ENCODE measurements around the gene DPH5. TPM values are rescaled to one million over a fixed set of nuclear protein-coding genes. Genes with fewer than 3 reads are reported as not detected.
A peak's percentile ranks its signal among the peaks of the same experiment; 100 is the strongest.

The DPH5 gene
- polyA plus RNA-seq, 1 donor = 39.0 TPM

- H3K36me3 ChIP-seq (ENCODE audit: control insufficient read depth, insufficient read depth, low read length) = peaks cover 3% of the 10 kb centered on the region
- no peaks in the 10 kb centered on the region for H3K9me3 ChIP-seq (ENCODE audit: control insufficient read depth, low read depth, low read length)
- H3K27ac ChIP-seq (ENCODE audit: low read length) = no peak overlapping the region
- no peak for DNase-seq
- H3K4me3 ChIP-seq (ENCODE audit: low read length) = no peak overlapping the region
- no peaks in the 10 kb centered on the region for H3K4me1 ChIP-seq (ENCODE audit: control insufficient read depth, insufficient read depth, low read length)
- H3K27me3 ChIP-seq (ENCODE audit: control insufficient read depth, insufficient read depth, low read length) = no peaks in the 10 kb centered on the region
- 100% methylated on average over 2 of the region's 3 CpGs for WGBS (ENCODE audit: insufficient coverage, low lambda C conversion rate)
Observed at GRCh38 chr1:101008229-101008834, 17.3 kb downstream of the DPH5 start.

- Histone ChIP-seq H3K36me3 (ENCODE audit: control insufficient read depth, insufficient read depth, low read length) (no peaks in the 10 kb centered on the region), H3K4me3 (ENCODE audit: low read length) (no peak overlapping the region), H3K27me3 (ENCODE audit: control insufficient read depth, insufficient read depth, low read length) (no peaks in the 10 kb centered on the region), H3K4me1 (ENCODE audit: control insufficient read depth, insufficient read depth, low read length) (no peaks in the 10 kb centered on the region), H3K9me3 (ENCODE audit: control insufficient read depth, low read depth, low read length) (no peaks in the 10 kb centered on the region), H3K27ac (ENCODE audit: low read length) (no peak overlapping the region)
- DNase-seq = peak in 1 of 2 donors; percentile 43
- WGBS (ENCODE audit: insufficient coverage, low lambda C conversion rate) = 70% methylated on average over 2 of the region's 2 CpGs
Observed at GRCh38 chr1:101006553-101006952, 19.0 kb downstream of the DPH5 start.

- Histone ChIP-seq H3K9me3 (ENCODE audit: control insufficient read depth, low read depth, low read length) (no peaks in the 10 kb centered on the region), H3K36me3 (ENCODE audit: control insufficient read depth, insufficient read depth, low read length) (peaks cover 2% of the 10 kb centered on the region), H3K27ac (ENCODE audit: low read length) (no peak overlapping the region), H3K4me3 (ENCODE audit: low read length) (no peak overlapping the region), H3K27me3 (ENCODE audit: control insufficient read depth, insufficient read depth, low read length) (no peaks in the 10 kb centered on the region), H3K4me1 (ENCODE audit: control insufficient read depth, insufficient read depth, low read length) (no peaks in the 10 kb centered on the region)
- no CpG with 5 or more reads among the region's 4 CpGs for WGBS (ENCODE audit: insufficient coverage, low lambda C conversion rate)
- no peak for DNase-seq
Observed at GRCh38 chr1:101005871-101006270, 19.7 kb downstream of the DPH5 start.

GRCh38 chr1:101005183-101005582, 20.4 kb downstream of the DPH5 start:
- no CpG with 5 or more reads among the region's 1 CpG for WGBS (ENCODE audit: insufficient coverage, low lambda C conversion rate)
- H3K27me3 ChIP-seq (ENCODE audit: control insufficient read depth, insufficient read depth, low read length) = no peaks in the 10 kb centered on the region
- H3K4me1 ChIP-seq (ENCODE audit: control insufficient read depth, insufficient read depth, low read length) = no peaks in the 10 kb centered on the region
- DNase-seq = no peak
- H3K4me3 ChIP-seq (ENCODE audit: low read length) = no peak overlapping the region
- H3K9me3 ChIP-seq (ENCODE audit: control insufficient read depth, low read depth, low read length) = no peaks in the 10 kb centered on the region
- no peak overlapping the region for H3K27ac ChIP-seq (ENCODE audit: low read length)
- peaks cover 3% of the 10 kb centered on the region for H3K36me3 ChIP-seq (ENCODE audit: control insufficient read depth, insufficient read depth, low read length)

GRCh38 chr1:101004670-101005069, 20.9 kb downstream of the DPH5 start:
- Histone ChIP-seq H3K4me1 (ENCODE audit: control insufficient read depth, insufficient read depth, low read length) (no peaks in the 10 kb centered on the region), H3K9me3 (ENCODE audit: control insufficient read depth, low read depth, low read length) (no peaks in the 10 kb centered on the region), H3K36me3 (ENCODE audit: control insufficient read depth, insufficient read depth, low read length) (peaks cover 3% of the 10 kb centered on the region), H3K27me3 (ENCODE audit: control insufficient read depth, insufficient read depth, low read length) (no peaks in the 10 kb centered on the region), H3K4me3 (ENCODE audit: low read length) (no peak overlapping the region), H3K27ac (ENCODE audit: low read length) (no peak overlapping the region)
- whole genome bisulfite sequencing (ENCODE audit: insufficient coverage, low lambda C conversion rate) = 90% methylated on average over 2 of the region's 3 CpGs
- DNase-seq = no peak

- no CpG with 5 or more reads among the region's 1 CpG for WGBS (ENCODE audit: insufficient coverage, low lambda C conversion rate)
- H3K9me3 ChIP-seq (ENCODE audit: control insufficient read depth, low read depth, low read length) = no peaks in the 10 kb centered on the region
- no peak overlapping the region for H3K4me3 ChIP-seq (ENCODE audit: low read length)
- no peaks in the 10 kb centered on the region for H3K27me3 ChIP-seq (ENCODE audit: control insufficient read depth, insufficient read depth, low read length)
- no peak overlapping the region for H3K27ac ChIP-seq (ENCODE audit: low read length)
- no peaks in the 10 kb centered on the region for H3K4me1 ChIP-seq (ENCODE audit: control insufficient read depth, insufficient read depth, low read length)
- peak; percentile 14 to 68 for DNase-seq
- H3K36me3 ChIP-seq (ENCODE audit: control insufficient read depth, insufficient read depth, low read length) = peaks cover 3% of the 10 kb centered on the region
Observed at GRCh38 chr1:101004061-101004460, 21.5 kb downstream of the DPH5 start.

- WGBS (ENCODE audit: insufficient coverage, low lambda C conversion rate) = no CpG with 5 or more reads among the region's 1 CpG
- H3K4me1 ChIP-seq (ENCODE audit: control insufficient read depth, insufficient read depth, low read length) = no peaks in the 10 kb centered on the region
- H3K9me3 ChIP-seq (ENCODE audit: control insufficient read depth, low read depth, low read length) = no peaks in the 10 kb centered on the region
- no peak overlapping the region for H3K27ac ChIP-seq (ENCODE audit: low read length)
- no peak overlapping the region for H3K4me3 ChIP-seq (ENCODE audit: low read length)
- peak in 1 of 2 donors; percentile 32 for DNase-seq
- no peaks in the 10 kb centered on the region for H3K27me3 ChIP-seq (ENCODE audit: control insufficient read depth, insufficient read depth, low read length)
- H3K36me3 ChIP-seq (ENCODE audit: control insufficient read depth, insufficient read depth, low read length) = peaks cover 3% of the 10 kb centered on the region
Observed at GRCh38 chr1:101003012-101003650, 22.5 kb downstream of the DPH5 start.

GRCh38 chr1:101002551-101002950, 23.0 kb downstream of the DPH5 start:
- no CpG with 5 or more reads among the region's 2 CpGs for WGBS (ENCODE audit: insufficient coverage, low lambda C conversion rate)
- no peak for DNase-seq
- H3K4me1 ChIP-seq (ENCODE audit: control insufficient read depth, insufficient read depth, low read length) = no peaks in the 10 kb centered on the region
- H3K9me3 ChIP-seq (ENCODE audit: control insufficient read depth, low read depth, low read length) = no peaks in the 10 kb centered on the region
- H3K27ac ChIP-seq (ENCODE audit: low read length) = no peak overlapping the region
- peaks cover 3% of the 10 kb centered on the region for H3K36me3 ChIP-seq (ENCODE audit: control insufficient read depth, insufficient read depth, low read length)
- no peaks in the 10 kb centered on the region for H3K27me3 ChIP-seq (ENCODE audit: control insufficient read depth, insufficient read depth, low read length)
- H3K4me3 ChIP-seq (ENCODE audit: low read length) = no peak overlapping the region

GRCh38 chr1:101000131-101000873, 25.3 kb downstream of the DPH5 start:
- no peak overlapping the region for H3K4me3 ChIP-seq (ENCODE audit: low read length)
- H3K27ac ChIP-seq (ENCODE audit: low read length) = no peak overlapping the region
- WGBS (ENCODE audit: insufficient coverage, low lambda C conversion rate) = 80% methylated on average over 1 of the region's 2 CpGs
- no peaks in the 10 kb centered on the region for H3K4me1 ChIP-seq (ENCODE audit: control insufficient read depth, insufficient read depth, low read length)
- no peak for DNase-seq
- H3K27me3 ChIP-seq (ENCODE audit: control insufficient read depth, insufficient read depth, low read length) = no peaks in the 10 kb centered on the region
- H3K36me3 ChIP-seq (ENCODE audit: control insufficient read depth, insufficient read depth, low read length) = peaks cover 5% of the 10 kb centered on the region
- H3K9me3 ChIP-seq (ENCODE audit: control insufficient read depth, low read depth, low read length) = no peaks in the 10 kb centered on the region

GRCh38 chr1:100998426-100998825, 27.2 kb downstream of the DPH5 start:
- no peaks in the 10 kb centered on the region for H3K4me1 ChIP-seq (ENCODE audit: control insufficient read depth, insufficient read depth, low read length)
- H3K9me3 ChIP-seq (ENCODE audit: control insufficient read depth, low read depth, low read length) = no peaks in the 10 kb centered on the region
- no peaks in the 10 kb centered on the region for H3K27me3 ChIP-seq (ENCODE audit: control insufficient read depth, insufficient read depth, low read length)
- no peak overlapping the region for H3K27ac ChIP-seq (ENCODE audit: low read length)
- peaks cover 5% of the 10 kb centered on the region for H3K36me3 ChIP-seq (ENCODE audit: control insufficient read depth, insufficient read depth, low read length)
- no peak for DNase-seq
- no CpG with 5 or more reads among the region's 1 CpG for WGBS (ENCODE audit: insufficient coverage, low lambda C conversion rate)
- H3K4me3 ChIP-seq (ENCODE audit: low read length) = no peak overlapping the region
